ENCODE measurements around the gene COPS9.

Gene COPS9

GRCh38 chr2:240107477-240107796, 28.7 kb downstream of the COPS9 start:
- no peak for DNase-seq (ENCODE audit: low spot score)

GRCh38 chr2:240106765-240107476, 29.2 kb downstream of the COPS9 start:
- no peak for DNase-seq (ENCODE audit: low spot score)

GRCh38 chr2:240105982-240106381, 30.1 kb downstream of the COPS9 start:
- DNase-seq (ENCODE audit: low spot score), result no peak

GRCh38 chr2:240103136-240103535, 33.0 kb downstream of the COPS9 start:
- DNase-seq (ENCODE audit: low spot score), result no peak

GRCh38 chr2:240098349-240098748, 37.8 kb downstream of the COPS9 start:
- DNase-seq (ENCODE audit: low spot score), result no peak

DNA sequence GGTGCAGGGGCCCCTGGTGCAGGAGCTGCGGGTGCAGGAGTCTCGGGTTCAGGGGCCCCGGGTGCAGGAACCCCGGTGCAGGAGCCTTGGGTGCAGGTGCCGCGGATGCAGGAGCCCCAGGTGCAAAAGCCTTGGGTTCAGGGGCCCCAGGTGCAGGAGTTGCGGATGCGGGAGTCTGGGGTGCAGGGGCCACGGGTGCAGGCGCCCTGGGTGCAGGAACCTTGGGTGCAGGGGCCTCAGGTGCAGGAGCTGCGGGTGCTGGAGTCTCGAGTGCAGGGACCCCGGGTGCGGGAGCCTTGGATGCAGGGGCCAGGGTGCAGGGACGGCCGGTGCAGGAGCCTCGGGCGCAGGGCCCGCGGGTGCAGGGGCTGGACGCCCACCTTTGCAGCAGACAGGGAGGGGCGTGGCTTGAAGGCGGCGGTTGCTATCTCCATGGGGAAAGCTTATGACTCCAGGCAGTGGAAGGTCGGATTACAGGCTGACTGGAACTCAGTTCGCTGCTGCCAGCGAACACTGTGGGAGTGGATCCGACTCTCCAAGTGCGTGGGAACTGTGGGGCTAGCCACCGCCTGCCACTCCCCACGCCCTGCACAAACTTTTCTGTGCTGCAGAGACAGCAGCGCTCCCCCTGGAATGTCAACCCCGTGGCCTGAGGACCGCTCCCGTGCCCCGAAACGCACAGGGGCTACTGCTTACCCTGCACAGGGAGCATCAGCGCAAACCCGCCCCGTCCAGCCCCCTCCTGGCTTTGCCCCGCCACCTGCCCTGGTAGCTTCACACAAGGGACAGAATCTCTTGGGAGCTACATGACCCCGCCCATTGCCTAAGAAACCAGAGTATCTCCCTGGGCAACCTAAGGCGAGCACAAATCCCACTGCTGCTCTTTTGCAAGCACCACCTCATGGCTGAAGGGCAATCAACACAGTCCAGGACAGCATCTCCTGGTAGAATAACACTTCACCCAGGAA, 40.3 kb downstream of the COPS9 start:
- DNase-seq (ENCODE audit: low spot score), result no peak

GRCh38 chr2:240089306-240089705, 46.8 kb downstream of the COPS9 start:
- DNase-seq (ENCODE audit: low spot score), result no peak

GRCh38 chr2:240086563-240086962, 49.5 kb downstream of the COPS9 start:
- no peak for DNase-seq (ENCODE audit: low spot score)

All from NAMALWA (cell line).